Measurements from ENCODE around the gene MMP24OS.
"Not testable (repeated sequence)": the region's sequence is repeated elsewhere in the genome, so short reads cannot be mapped to it uniquely, and the experiment has no call there.

MMP24OS gene

GRCh38 chr20:35277531-35278395 lies at the start of gene MMP24OS:
TSS of gene MMP24OS (minus strand) at chr20:35278122. CDS start at chr20:35277929, 193 bp downstream.
- peak; percentile 92 for DNase-seq (ENCODE audit: low spot score)

DNA sequence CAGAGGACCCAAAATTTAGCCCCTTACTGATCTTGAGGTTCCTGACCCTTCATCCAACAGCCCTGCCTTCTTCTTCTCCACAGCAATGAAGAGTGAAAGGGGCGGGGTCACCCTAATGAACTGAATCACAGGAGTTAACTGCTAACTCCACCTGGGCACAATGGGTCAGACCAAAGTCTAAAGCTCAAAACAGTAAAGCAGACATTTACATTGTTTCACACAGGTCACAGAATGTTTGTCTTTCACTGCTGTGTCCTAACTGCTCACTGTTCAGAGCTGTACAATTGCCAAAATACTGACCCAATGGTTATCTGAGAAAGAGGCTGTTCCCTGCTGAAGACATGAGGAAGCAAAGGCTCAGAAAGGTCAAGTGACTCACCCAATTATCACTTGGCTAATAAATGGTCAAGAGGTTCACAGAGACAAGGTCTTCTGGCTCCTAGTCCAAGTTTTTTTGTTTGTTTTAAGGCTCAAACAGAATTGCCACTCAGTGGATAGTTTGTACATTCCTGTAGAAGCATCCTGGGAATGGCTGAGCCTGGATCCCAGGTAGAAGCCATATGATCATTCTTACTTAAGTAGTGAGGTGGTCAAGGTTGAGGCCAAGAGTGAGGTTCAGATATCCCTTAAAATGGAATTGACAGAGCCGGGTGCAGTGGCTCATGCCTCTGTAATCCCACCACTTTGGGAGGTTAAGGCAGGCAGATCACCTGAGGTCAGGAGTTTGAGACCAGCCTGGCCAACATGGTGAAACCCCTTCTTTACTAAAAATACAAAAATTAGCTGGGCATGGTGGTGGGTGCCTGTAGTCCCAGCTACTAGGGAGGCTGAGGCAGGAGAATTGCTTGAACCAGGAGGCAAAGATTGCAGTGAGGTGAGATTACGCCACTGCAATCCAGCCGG lies 49.4 kb upstream of the MMP24OS start:
- DNase-seq (ENCODE audit: low spot score), result peak; percentile 69

GRCh38 chr20:35326740-35327073 lies 48.8 kb upstream of the MMP24OS start:
- DNase-seq (ENCODE audit: low spot score), result no peak

DNA sequence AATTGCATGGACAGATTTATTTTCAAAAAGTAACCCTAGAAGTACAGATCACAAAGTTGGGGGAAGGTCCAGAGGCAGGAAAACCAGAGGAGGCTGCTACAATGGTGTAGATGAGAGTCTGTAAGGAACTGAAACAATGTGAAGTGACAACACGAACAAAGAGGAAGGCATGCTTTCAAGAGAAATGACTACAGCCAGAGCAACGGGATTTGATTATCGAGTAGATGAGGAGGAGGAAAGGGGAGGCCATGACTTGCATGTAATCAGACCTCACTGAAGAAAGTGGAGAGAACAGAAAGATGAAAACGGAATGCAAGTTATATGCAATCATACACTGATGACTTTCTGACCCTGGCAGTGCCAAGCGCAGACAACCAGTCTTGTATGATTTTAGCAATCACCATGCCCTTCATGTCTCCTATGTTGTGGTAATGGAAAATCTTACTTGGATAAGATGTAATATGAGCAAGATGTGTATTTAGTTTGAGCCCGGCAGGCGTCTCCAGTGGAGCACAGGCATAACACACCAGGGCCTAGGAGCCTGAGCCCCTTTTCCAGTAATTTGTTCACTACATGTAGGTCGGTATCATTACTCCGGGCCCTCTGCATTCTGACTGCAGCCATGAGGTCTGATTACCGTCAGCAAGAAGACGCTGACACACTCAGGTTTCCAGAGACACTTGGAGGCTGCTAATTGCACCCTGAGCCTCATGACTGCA lies 48.3 kb upstream of the MMP24OS start:
- no peak for DNase-seq (ENCODE audit: low spot score)

GRCh38 chr20:35325401-35325800 lies 47.5 kb upstream of the MMP24OS start:
- DNase-seq (ENCODE audit: low spot score), result no peak

- DNase-seq (ENCODE audit: low spot score), result no peak
Observed at GRCh38 chr20:35320396-35321126, 42.6 kb upstream of the MMP24OS start.

DNA sequence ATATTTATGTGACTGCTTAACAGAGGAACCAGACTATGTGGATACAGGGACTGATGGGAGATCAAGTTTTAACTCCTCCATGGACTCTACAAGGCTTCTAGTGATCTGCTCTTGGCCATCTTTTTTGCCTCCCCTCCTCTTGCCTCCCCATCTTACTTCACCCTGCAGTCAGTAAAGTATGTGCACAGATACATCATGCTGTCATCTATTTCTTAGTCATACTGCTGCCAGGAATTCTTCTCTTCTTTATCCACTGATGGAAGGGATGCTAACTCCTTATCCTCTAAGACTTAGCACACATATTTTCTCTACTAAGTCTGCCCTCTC lies 41.9 kb upstream of the MMP24OS start:
- no peak for DNase-seq (ENCODE audit: low spot score)

DNA sequence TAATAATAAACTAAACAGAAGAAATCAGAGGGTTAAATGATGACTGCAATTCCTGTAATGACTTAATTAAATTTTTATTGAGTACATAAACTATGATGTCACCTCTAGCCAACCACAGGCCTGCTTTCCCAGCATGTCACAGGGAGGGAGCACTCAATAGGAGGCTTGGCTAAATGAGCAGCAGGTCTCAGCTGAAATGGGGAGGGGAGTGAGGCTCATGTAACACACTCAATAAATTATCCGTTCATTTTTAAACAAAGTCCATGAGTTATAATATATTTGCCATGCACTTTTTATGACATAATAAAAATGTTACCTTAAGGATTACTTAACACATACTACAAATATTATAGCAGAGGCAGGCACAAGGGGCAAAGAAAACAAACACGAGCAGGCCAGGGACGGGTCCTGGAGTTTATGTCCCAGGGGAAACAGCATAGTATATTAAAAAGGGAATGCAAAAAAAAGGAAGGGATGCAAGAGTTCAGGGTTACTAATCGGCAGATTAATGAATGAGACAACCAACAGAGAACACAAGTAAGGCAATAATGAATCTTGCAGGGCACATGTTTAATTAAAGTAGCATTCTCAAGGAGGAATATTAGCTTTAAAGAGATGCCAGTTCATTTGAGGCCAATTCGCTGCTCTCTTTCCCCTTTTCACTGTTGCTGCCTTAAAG lies 41.4 kb upstream of the MMP24OS start:
- DNase-seq (ENCODE audit: low spot score), result no peak

DNA sequence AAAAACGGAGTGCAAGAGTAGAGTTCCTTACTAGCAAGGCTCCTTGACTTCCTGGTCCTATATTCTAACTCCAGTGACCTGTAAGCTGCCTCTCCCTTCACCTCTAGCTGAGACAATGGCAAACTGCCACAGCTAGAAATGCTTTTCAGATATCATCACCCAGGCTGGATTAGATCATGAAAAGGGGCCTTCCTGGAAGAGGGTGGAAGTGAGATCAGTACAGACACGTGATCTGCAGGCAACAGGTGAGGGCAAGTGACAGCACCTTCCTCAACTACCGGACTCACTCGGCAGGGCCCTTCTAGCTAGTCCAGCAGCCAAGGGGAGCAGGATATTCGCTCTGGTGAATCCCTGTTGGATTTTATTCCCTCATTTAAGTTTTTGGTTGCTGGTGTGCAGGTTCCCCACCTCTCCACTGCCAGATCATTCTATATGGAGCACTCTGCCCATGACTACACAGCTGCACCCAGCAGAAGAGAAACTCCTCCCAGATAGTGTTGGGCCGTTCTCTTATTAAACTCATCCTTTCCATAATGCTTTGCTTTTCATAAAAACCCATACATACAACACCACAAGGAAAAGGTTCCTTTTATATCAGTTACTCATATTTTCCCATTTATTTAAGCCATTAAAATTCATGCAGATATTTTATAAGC lies 40.7 kb upstream of the MMP24OS start:
- DNase-seq (ENCODE audit: low spot score), result no peak

DNA sequence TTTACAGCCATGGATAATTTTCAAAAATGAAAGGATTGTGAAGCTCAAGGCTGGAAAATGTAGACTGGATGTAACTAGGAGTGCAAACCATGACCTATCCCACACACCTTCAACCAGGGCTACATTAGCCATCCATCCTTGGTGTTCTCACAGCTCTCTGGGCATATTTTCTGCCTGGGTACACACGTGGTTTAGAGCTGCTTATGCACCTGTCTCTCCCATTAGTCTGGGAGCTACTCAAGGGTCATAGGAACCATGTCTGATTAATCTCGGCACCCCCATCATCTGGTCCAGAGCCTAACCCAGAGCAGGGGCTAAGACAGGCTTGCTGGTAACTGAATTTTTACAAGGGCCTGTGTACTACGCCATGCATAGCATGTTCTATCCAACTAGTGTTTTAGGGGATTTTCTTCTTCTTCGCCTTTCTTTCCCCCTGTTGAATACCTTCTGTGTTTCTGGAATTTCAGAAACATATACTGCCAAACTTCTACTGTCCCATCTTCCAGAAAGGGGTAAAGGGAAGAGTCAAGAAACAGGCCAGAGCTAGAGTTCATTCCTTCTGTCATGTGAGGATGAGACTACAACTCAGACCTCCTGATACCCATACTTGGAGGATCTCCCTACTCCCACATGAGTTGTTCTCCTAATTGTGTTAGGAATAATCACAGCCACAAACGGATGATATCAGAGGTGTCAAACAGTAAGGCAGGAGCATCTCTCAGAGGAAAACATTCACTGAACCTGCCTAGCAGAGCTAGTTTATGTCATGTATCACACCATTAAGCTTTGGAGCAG lies 39.7 kb upstream of the MMP24OS start:
- no peak for DNase-seq (ENCODE audit: low spot score)

- no peak for DNase-seq (ENCODE audit: low spot score)
Observed at GRCh38 chr20:35316086-35316485, 38.2 kb upstream of the MMP24OS start.

- DNase-seq (ENCODE audit: low spot score), result not testable (repeated sequence)
Observed at GRCh38 chr20:35315632-35316020, 37.7 kb upstream of the MMP24OS start.

- DNase-seq (ENCODE audit: low spot score), result no peak
Observed at GRCh38 chr20:35314816-35315631, 37.1 kb upstream of the MMP24OS start.

DNA sequence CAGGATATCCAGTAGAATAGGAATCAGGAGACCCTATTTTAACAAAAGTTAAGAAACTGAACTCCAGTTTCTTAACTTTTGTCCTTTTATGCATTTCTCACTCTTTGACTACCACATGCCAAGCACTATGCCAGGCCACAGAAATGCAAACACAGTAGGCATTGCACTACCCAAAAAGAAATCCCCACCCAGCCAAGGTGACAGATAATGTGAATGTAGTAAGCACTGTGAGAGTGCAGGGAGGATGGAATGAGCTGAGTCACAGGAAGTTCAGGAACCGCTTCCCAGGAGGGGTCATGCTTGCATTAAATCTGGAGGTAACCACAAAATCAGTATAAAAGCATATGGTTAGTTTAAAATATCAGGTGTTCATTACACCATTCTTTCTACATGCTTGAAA lies 34.4 kb upstream of the MMP24OS start:
- peak; percentile 60 for DNase-seq (ENCODE audit: low spot score)

DNA sequence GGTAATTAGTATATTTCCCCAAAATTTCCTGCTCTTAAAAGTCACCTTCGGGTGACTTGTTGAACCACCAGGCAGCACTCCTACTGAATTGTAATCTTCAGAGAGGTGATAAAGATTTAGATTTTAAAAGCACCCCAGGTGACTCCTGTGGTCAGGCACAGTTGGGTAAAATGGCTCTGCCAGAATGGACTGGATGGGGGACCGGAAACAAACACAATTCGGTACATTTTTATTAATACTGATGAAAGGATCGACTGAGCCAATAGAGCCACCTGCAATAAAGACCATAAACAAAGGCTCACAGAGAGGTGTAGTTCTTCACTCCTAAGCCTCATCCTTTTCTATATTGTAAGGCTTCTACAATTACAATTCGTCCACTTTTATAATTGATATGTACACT lies 33.9 kb upstream of the MMP24OS start:
- DNase-seq (ENCODE audit: low spot score), result no peak

- no peak for DNase-seq (ENCODE audit: low spot score)
Observed at GRCh38 chr20:35311409-35311808, 33.5 kb upstream of the MMP24OS start.

- DNase-seq (ENCODE audit: low spot score), result no peak
Observed at GRCh38 chr20:35307666-35308653, 30.0 kb upstream of the MMP24OS start.

Data from COLO829 (cell line).